H54 (cell line): ENCODE results near the gene PLA2G15.

Source experiments
- DNase-seq: peaks from one replicate; pipeline ENCODE4 v3.0.0; 2011; ENCODE audit warnings: low spot score, mixed read lengths; ENCODE audit not compliant: insufficient read length
- FAIRE-seq: peaks from 3 replicates; lab custom pipeline; 2011; peaks lifted over from hg19 to GRCh38; lab: Jason Lieb, UNC
- POLR2A ChIP-seq: IDR thresholded peaks from 2 replicates; pipeline ENCODE4 v1.6.1; 2011; ENCODE audit warnings: low read depth, mild to moderate bottlenecking, low read length

Gene PLA2G15

GRCh38 chr16:68227850-68228553 lies 17.2 kb upstream of the PLA2G15 start:
- DNase-seq: no peak
- FAIRE-seq: no peak
- no peak for TF ChIP-seq POLR2A

- TF ChIP-seq POLR2A: no peak
- no peak for FAIRE-seq
Observed at GRCh38 chr16:68228652-68229051, 16.5 kb upstream of the PLA2G15 start.

GRCh38 chr16:68229431-68230175 lies 15.6 kb upstream of the PLA2G15 start:
- no peak for TF ChIP-seq POLR2A

More at GRCh38 chr16:68228652-68229051, 16.5 kb upstream of the PLA2G15 start:
- DNase-seq: no peak

GRCh38 chr16:68230176-68230571 lies 15.0 kb upstream of the PLA2G15 start:
- no peak for FAIRE-seq
- DNase-seq: no peak
- no peak for TF ChIP-seq POLR2A

More at GRCh38 chr16:68229431-68230175, 15.6 kb upstream of the PLA2G15 start:
- no peak for DNase-seq
- FAIRE-seq: peak; percentile 27

- no peak for TF ChIP-seq POLR2A
- DNase-seq: no peak
- FAIRE-seq: no peak
Observed at GRCh38 chr16:68230956-68231355, 14.2 kb upstream of the PLA2G15 start.

GRCh38 chr16:68231384-68232136 lies 13.6 kb upstream of the PLA2G15 start:
- TF ChIP-seq POLR2A: no peak
- DNase-seq (no peak), FAIRE-seq (no peak)

- no peak for TF ChIP-seq POLR2A
- no peak for FAIRE-seq
- no peak for DNase-seq
Observed at GRCh38 chr16:68232335-68232734, 12.8 kb upstream of the PLA2G15 start.

GRCh38 chr16:68233085-68233834 lies 11.9 kb upstream of the PLA2G15 start:
- no peak for TF ChIP-seq POLR2A
- DNase-seq (no peak), FAIRE-seq (no peak)

- FAIRE-seq (no peak), DNase-seq (no peak)
- TF ChIP-seq POLR2A: no peak
Observed at GRCh38 chr16:68233835-68234187, 11.4 kb upstream of the PLA2G15 start.

- TF ChIP-seq POLR2A: no peak
- FAIRE-seq: no peak
Observed at GRCh38 chr16:68234188-68235107, 10.7 kb upstream of the PLA2G15 start.

GRCh38 chr16:68235108-68235886 lies 9.9 kb upstream of the PLA2G15 start:
- TF ChIP-seq POLR2A: no peak
- FAIRE-seq: no peak
- no peak for DNase-seq

More at GRCh38 chr16:68234188-68235107, 10.7 kb upstream of the PLA2G15 start:
- no peak for DNase-seq

GRCh38 chr16:68235887-68236136 lies 9.4 kb upstream of the PLA2G15 start, which contains the start of gene ESRP2:
Gene ESRP2 (minus strand): TSS chr16:68236127. CDS start chr16:68236045, 82 bp downstream.
- DNase-seq: no peak
- FAIRE-seq: no peak

More at GRCh38 chr16:68235887-68236136, 9.4 kb upstream of the PLA2G15 start, which contains the start of gene ESRP2:
- TF ChIP-seq POLR2A: no peak
